ENCODE data around the gene DNAH12. TPM values are rescaled to one million over a fixed set of nuclear protein-coding genes. Genes with fewer than 3 reads are reported as not detected.

Gene DNAH12
- total RNA-seq, 1 experiment from 2014 or later, result not detected

DNA sequence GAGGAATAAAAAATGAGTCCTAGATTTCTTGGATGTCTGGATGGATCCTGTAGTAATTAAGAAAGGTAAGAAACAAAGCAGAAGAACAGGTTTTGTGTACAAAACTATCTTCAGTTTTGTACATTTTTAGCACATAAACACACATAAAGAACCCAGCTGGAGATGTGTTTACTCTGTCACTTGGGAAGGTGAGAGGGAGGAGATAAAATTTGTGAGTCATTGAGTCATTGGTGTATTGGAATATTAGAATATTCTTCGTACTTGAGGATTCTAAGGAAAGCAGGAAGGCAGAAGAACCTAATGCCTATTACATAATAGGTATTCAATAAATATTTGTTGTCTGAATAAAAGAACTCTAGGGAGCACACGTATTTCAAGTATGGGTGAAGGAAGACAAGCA, 299.2 kb downstream of the DNAH12 start:
- H3K4me1 ChIP-seq (ENCODE audit: control insufficient read depth in 1 of 2, insufficient read depth in 2 of 2, low read length in 2 of 2), result no peaks in the 10 kb centered on the region
- H4K20me1 ChIP-seq (ENCODE audit: insufficient read depth), result no peaks in the 10 kb centered on the region
- intact Hi-C loops (cut with micrococcal nuclease), result no loop called here
- no peak overlapping the region for H3K4me2 ChIP-seq (ENCODE audit: low read length)
- DNase-seq (ENCODE audit: low read depth, low spot score) (no peak), ATAC-seq (no peak)
- POLR2A ChIA-PET, result no interaction called here
- TF ChIP-seq TCF7L2 (IDR thresholded peaks at IDR 0.05; ENCODE audit: borderline replicate concordance, extremely low read depth, insufficient read depth, insufficient read length), result no peak
- TF ChIP-seq JUND (IDR thresholded peaks at IDR 0.05), result no peak
- TF ChIP-seq YY1 (IDR thresholded peaks at IDR 0.05; ENCODE audit: extremely low read depth, insufficient replicate concordance, low read depth, low read length), result no peak
- TF ChIP-seq POLR2A (IDR thresholded peaks at IDR 0.05; ENCODE audit: borderline replicate concordance, extremely low read depth, insufficient read depth, insufficient read length), result no peak
- TF ChIP-seq ZNF274 (IDR thresholded peaks at IDR 0.05; ENCODE audit: low read depth, low read length), result no peak
- TF ChIP-seq ZFX (IDR thresholded peaks at IDR 0.05), result no peak
- no peak for TF ChIP-seq EGR1 (IDR thresholded peaks at IDR 0.05; ENCODE audit: low read depth)
- TF ChIP-seq EZH2phosphoT487 (IDR thresholded peaks at IDR 0.05; ENCODE audit: borderline replicate concordance), result no peak
- TF ChIP-seq SP1 (IDR thresholded peaks at IDR 0.05; ENCODE audit: low read depth), result no peak
- no peak for TF ChIP-seq CEBPB (IDR thresholded peaks at IDR 0.05; ENCODE audit: low read depth)
- TF ChIP-seq, protein P1, sequence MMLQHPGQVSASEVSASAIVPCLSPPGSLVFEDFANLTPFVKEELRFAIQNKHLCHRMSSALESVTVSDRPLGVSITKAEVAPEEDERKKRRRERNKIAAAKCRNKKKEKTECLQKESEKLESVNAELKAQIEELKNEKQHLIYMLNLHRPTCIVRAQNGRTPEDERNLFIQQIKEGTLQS (IDR thresholded peaks at IDR 0.05), result no peak
- TF ChIP-seq CTCF (IDR thresholded peaks at IDR 0.05 in 2 of 3, conservative IDR thresholded peaks at IDR 0.05 in 1 of 3; ENCODE audit: borderline replicate concordance in 1 of 3, insufficient read depth in 1 of 3, low read depth in 2 of 3, low read length in 2 of 3), result no peak
- no peak for TF ChIP-seq FOSL1 (IDR thresholded peaks at IDR 0.05; ENCODE audit: low read depth)
- TF ChIP-seq MAX (IDR thresholded peaks at IDR 0.05), result no peak
- TF ChIP-seq, protein P2, sequence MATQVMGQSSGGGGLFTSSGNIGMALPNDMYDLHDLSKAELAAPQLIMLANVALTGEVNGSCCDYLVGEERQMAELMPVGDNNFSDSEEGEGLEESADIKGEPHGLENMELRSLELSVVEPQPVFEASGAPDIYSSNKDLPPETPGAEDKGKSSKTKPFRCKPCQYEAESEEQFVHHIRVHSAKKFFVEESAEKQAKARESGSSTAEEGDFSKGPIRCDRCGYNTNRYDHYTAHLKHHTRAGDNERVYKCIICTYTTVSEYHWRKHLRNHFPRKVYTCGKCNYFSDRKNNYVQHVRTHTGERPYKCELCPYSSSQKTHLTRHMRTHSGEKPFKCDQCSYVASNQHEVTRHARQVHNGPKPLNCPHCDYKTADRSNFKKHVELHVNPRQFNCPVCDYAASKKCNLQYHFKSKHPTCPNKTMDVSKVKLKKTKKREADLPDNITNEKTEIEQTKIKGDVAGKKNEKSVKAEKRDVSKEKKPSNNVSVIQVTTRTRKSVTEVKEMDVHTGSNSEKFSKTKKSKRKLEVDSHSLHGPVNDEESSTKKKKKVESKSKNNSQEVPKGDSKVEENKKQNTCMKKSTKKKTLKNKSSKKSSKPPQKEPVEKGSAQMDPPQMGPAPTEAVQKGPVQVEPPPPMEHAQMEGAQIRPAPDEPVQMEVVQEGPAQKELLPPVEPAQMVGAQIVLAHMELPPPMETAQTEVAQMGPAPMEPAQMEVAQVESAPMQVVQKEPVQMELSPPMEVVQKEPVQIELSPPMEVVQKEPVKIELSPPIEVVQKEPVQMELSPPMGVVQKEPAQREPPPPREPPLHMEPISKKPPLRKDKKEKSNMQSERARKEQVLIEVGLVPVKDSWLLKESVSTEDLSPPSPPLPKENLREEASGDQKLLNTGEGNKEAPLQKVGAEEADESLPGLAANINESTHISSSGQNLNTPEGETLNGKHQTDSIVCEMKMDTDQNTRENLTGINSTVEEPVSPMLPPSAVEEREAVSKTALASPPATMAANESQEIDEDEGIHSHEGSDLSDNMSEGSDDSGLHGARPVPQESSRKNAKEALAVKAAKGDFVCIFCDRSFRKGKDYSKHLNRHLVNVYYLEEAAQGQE (IDR thresholded peaks at IDR 0.05; ENCODE audit: low read depth), result no peak
- no peak for TF ChIP-seq ZBTB33 (IDR thresholded peaks at IDR 0.05; ENCODE audit: extremely low read depth, insufficient replicate concordance, low read length)
- TF ChIP-seq SIN3A (IDR thresholded peaks at IDR 0.05; ENCODE audit: low read depth), result no peak
- no peaks in the 10 kb centered on the region for H3K27me3 ChIP-seq (ENCODE audit: insufficient read depth, low read length)
- no peak overlapping the region for H3K4me3 ChIP-seq (replicated peaks in 1 of 2; ENCODE audit: low read depth in 1 of 2, low read length in 2 of 2)
- no peak overlapping the region for H3K27ac ChIP-seq (ENCODE audit: low read depth, low read length)
- no TSS peak for BruUV-seq (replicated peaks)
- CTCF ChIA-PET, result no interaction called here
- no peaks in the 10 kb centered on the region for H3K9me2 ChIP-seq (ENCODE audit: insufficient read depth)
- RAD21 ChIA-PET (ENCODE audit: low non-redundant PET in 1 of 2, low total read pairs in 2 of 2, uncharacterized antibody in 2 of 2, unreplicated experiment in 2 of 2), result no interaction called here
- H2AFZ ChIP-seq (ENCODE audit: low read depth, low read length, poor library complexity, severe bottlenecking), result no peak overlapping the region
- H3K36me3 ChIP-seq (ENCODE audit: control insufficient read depth in 1 of 2, insufficient read depth in 2 of 2, low read length in 2 of 2), result peaks cover 18 to 37% of the 10 kb centered on the region in 2 experiments
- H3K9me3 ChIP-seq (ENCODE audit: control insufficient read depth in 1 of 2, insufficient read depth in 1 of 2, low read depth in 1 of 2, low read length in 2 of 2), result no peaks in the 10 kb centered on the region
- no peak overlapping the region for H3K9ac ChIP-seq (ENCODE audit: low read length)
- no peaks in the 10 kb centered on the region for H3K79me2 ChIP-seq (ENCODE audit: insufficient read depth, low read length)

All from HCT116 (cell line).